ENCODE data around the gene ZBTB3.

The ZBTB3 gene

DNA sequence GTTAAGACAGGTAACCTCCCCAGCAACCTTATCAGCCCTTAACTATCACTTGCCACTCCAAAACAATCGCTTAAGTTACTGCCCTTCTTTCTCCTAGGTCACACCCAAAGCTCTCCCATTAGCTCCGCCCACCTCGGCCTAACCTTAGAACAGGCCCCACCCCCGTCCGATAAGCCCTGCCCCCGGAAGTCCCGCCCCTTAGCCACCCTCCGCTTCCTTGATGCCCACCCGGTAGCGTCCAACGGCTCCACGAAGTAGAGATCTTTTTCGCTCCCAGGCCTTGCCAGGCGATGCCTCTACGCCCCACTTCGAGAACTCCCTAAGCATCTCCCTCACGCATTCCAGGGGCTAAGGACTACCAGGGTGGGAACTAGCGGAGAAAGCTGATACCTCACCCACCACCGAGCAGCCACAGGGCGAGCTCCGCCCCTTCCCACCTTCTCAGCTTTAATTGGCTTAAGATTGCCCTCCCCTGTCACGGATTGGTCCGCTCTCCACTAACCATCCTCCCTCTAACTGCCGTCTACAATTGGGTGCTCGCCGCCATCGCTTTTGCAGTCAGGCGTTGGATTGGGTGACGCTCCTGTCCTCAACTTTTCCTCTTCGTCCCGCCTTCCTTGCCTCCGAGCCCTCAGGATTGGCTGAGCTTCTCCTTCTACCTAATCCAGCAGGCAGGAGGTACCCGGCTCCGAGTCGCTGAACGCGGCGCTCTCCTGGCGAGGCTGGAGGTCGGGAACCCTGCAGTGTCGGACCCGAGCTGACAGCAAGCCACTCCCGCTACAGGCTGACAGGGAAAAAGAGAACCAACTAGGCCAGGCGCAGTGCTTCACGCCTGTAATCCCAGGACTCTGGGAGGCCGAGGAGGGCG lies at the start of gene ZBTB3:
TSS of gene ZBTB3 (minus strand) at position 425 of the 868 bp plus-strand sequence. CDS start 496 bp downstream, outside the sequence.
- H3K27ac ChIP-seq: peak within 1 kb of the TSS; percentile 76
- TF ChIP-seq, protein P1, sequence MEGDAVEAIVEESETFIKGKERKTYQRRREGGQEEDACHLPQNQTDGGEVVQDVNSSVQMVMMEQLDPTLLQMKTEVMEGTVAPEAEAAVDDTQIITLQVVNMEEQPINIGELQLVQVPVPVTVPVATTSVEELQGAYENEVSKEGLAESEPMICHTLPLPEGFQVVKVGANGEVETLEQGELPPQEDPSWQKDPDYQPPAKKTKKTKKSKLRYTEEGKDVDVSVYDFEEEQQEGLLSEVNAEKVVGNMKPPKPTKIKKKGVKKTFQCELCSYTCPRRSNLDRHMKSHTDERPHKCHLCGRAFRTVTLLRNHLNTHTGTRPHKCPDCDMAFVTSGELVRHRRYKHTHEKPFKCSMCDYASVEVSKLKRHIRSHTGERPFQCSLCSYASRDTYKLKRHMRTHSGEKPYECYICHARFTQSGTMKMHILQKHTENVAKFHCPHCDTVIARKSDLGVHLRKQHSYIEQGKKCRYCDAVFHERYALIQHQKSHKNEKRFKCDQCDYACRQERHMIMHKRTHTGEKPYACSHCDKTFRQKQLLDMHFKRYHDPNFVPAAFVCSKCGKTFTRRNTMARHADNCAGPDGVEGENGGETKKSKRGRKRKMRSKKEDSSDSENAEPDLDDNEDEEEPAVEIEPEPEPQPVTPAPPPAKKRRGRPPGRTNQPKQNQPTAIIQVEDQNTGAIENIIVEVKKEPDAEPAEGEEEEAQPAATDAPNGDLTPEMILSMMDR (conservative IDR thresholded peaks at IDR 0.05): no peak

DNA sequence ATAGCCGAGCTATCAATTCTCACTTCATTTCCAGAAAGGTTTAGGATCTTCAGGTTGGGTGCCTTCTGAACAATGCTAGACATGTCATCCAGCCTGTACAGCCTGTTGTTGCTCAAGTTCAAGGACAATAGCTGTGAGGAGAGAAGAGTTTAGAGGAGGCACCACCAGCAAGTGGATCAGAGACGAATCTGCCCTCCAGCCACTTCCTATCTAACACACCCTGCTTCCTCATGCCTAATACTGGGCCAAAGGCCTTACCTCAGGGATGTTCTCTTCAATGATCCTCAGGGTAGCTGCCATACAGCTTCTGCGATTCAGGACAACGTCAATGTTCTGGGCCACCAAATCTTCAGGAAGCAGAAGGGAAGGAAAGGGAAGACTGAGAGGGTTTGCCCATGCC lies 47.1 kb upstream of the ZBTB3 start:
- TF ChIP-seq, protein P1 (conservative IDR thresholded peaks at IDR 0.05): no peak
- no peak overlapping the region for H3K27ac ChIP-seq

DNA sequence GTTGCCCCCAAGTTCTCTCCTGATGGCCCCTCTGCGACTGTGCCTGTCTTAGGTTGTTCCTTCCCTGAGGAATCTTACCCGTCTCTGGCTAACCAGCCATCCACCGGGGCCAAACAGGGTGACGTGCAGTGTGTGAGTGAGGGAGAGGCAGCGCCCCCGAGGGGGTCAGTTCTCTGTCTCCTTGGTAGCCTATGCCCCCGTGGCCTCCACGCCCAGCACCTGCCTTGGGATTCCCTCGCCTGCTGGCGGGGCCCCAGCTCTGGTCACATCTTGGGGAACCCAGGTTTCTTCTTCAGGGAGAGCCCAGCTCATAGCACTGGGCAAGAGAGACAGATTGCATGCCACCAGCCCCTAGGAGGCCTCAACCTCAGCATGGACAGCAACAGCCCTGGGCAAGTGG lies 45.5 kb upstream of the ZBTB3 start:
- TF ChIP-seq, protein P1 (conservative IDR thresholded peaks at IDR 0.05): no peak
- no peak overlapping the region for H3K27ac ChIP-seq

DNA sequence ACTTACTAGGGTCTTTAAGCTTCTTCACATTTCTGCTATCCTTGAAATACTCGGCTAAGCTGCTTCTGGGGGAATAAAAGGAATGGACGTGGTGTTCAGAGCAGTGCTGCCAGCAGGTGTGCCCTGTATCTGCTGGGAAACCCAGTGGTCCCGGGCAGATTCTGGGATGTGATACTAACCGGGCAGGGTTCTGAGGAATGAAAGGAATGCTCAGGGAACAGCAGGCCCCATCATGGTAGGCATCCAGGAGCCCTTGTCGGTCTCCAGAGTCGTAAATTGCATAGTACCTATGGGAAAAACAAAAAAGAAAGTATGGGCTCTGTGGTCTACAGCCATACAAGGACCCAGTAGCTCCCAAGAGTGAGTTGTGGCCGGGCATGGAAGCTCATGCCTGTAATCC lies 42.3 kb upstream of the ZBTB3 start:
- TF ChIP-seq, protein P1 (conservative IDR thresholded peaks at IDR 0.05): no peak
- no peak overlapping the region for H3K27ac ChIP-seq

DNA sequence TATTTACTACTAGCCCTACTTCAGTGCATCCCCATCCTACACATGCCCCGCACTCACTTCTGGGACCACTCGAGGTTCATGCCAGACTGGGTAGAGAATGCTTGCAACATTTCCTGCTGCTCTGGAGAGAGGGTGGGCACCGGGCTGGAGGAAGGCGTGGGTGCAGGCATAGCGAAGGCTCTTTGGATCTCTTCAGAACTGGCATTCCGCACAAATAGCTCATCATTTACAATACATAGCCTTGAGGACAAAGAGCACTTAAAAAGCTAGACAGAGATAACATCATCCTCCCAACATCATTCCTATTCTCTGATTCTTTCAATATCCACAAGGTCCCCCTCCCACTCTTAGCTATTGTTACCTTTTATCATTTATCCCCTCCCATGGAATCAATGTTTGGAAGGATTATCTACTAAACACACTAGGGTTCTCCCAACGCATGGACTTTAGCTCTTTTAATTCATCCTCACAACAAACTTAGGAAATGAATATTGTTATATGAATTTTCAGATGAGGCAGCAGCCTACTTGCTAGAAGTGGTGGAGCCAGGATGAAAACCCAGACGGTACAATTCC lies 40.3 kb upstream of the ZBTB3 start:
- TF ChIP-seq, protein P1 (conservative IDR thresholded peaks at IDR 0.05): no peak
- peak overlapping the region; percentile 96; the same call in 1 of the 2 replicates for H3K27ac ChIP-seq

DNA sequence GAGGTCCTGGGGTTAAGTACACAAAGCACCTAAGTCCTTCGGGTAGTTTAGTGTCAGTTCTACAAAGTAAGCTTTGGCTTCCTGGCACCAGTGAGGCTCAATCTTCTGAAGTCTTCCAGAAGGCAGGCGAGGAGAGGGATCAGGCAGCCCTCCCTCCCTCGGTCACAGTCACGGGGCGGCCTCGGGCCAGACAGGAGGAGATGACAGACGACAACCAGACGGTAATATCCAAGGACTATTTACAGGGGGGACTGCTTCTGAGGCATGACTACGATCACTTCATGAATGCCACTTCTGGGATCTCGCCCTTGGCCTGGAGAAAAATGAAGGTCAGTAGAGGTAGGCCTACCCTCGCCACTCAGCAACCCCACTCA lies 38.2 kb upstream of the ZBTB3 start:
- peak overlapping the region; percentile 96 for H3K27ac ChIP-seq
- TF ChIP-seq, protein P1 (conservative IDR thresholded peaks at IDR 0.05): no peak

DNA sequence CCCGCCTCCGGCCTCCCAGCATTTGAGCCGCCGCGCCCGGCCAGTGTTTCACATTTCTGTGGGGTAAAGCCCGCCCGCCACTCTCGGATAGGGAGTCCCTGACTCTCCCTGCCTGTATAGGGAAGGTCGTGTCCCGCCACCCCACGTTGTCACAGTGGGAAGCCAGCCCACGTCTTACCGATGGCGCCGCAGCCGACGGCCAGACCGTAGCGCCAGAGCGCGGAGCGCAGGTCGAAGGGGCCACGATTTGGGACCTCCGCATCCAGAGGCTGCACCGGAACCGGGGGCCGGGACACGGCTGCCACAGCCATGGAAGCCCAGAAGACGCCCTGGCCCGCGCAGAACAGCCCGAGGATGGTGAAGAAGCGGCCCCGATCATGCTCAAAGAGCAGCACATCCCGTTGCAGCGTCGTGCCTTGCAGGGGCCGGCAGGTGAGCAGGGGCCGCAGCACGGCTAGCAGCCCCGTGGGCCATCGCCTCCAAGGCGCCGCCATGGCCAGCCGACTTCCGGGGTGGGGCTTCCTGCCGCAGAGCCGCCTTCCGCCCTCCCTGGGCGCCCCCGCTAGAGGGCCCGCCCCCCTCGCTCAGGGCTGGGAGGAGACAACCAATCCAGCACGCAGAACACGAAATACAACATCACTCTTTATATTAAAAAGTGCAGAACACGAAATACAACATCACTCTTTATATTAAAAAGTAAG lies 37.7 kb upstream of the ZBTB3 start, which contains the start of gene TMEM223:
TSS of gene TMEM223 (minus strand) at position 506 of the 701 bp plus-strand sequence. CDS start at position 494, 12 bp downstream.
- TF ChIP-seq, protein P1 (conservative IDR thresholded peaks at IDR 0.05): no peak
- peak within 1 kb of the TSS; percentile 96 for H3K27ac ChIP-seq
